ENCODE results near the gene S100A10.
A peak's percentile ranks its signal among the peaks of the same experiment; 100 is the strongest.

Gene S100A10

DNA sequence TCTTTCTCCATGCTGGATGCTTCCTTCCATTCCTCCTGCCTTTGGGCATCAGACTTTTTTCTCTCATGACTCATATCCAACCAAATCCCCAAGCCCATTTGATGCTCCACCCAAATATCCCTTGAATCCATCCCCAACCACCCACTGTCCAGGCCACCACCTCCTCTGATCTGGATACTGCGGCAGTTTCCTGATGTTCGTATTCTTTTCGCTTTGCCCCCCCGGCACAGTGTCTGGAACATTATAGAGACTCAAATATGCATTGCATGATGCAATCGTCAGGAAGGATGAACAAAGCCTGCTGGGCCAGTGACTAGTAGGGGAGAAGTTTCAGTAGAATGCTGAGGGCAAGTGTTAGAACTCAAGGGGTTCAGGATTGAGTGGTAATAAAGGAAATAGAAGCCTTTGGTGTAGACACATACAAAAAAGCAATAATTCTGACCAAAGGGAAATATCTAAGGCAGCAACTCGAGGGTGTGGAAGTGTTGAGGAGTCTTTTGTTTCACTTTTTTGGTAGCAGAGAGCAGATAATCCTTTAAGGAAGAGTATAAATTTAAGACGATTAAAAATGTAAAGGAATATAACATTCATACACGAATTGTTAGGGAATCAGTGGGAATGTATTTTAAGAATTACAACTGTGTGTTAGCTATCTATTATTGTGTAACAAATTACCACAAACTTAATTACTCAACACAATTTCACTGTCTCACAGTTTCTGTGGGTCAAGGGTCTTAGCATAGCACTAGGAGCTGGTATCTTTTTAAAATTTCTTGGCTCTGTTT, 35.7 kb upstream of the S100A10 start:
- Histone ChIP-seq H3K27ac (replicated peaks) (peak overlapping the region; percentile 36), H3K4me3 (replicated peaks; ENCODE audit: insufficient read depth, low read length) (no peak overlapping the region), H3K27me3 (ENCODE audit: insufficient read depth, poor library complexity, severe bottlenecking) (no peaks in the 10 kb centered on the region)
- TF ChIP-seq GABPA (IDR thresholded peaks at IDR 0.05; ENCODE audit: low read depth) (no peak), POLR2AphosphoS5 (IDR thresholded peaks at IDR 0.05; ENCODE audit: low read depth) (no peak), CTCF (IDR thresholded peaks at IDR 0.05; ENCODE audit: insufficient read depth, low read length) (no peak), SPI1 (IDR thresholded peaks at IDR 0.05; ENCODE audit: borderline replicate concordance, low read depth) (no peak)
- TF ChIP-seq, protein P1, sequence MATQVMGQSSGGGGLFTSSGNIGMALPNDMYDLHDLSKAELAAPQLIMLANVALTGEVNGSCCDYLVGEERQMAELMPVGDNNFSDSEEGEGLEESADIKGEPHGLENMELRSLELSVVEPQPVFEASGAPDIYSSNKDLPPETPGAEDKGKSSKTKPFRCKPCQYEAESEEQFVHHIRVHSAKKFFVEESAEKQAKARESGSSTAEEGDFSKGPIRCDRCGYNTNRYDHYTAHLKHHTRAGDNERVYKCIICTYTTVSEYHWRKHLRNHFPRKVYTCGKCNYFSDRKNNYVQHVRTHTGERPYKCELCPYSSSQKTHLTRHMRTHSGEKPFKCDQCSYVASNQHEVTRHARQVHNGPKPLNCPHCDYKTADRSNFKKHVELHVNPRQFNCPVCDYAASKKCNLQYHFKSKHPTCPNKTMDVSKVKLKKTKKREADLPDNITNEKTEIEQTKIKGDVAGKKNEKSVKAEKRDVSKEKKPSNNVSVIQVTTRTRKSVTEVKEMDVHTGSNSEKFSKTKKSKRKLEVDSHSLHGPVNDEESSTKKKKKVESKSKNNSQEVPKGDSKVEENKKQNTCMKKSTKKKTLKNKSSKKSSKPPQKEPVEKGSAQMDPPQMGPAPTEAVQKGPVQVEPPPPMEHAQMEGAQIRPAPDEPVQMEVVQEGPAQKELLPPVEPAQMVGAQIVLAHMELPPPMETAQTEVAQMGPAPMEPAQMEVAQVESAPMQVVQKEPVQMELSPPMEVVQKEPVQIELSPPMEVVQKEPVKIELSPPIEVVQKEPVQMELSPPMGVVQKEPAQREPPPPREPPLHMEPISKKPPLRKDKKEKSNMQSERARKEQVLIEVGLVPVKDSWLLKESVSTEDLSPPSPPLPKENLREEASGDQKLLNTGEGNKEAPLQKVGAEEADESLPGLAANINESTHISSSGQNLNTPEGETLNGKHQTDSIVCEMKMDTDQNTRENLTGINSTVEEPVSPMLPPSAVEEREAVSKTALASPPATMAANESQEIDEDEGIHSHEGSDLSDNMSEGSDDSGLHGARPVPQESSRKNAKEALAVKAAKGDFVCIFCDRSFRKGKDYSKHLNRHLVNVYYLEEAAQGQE (IDR thresholded peaks at IDR 0.05; ENCODE audit: insufficient replicate concordance, low read depth) = no peak
- DNase-seq (ENCODE audit: low read depth in 1 of 2, low spot score in 1 of 2) = peak in 1 of 2 experiments; percentile 49

DNA sequence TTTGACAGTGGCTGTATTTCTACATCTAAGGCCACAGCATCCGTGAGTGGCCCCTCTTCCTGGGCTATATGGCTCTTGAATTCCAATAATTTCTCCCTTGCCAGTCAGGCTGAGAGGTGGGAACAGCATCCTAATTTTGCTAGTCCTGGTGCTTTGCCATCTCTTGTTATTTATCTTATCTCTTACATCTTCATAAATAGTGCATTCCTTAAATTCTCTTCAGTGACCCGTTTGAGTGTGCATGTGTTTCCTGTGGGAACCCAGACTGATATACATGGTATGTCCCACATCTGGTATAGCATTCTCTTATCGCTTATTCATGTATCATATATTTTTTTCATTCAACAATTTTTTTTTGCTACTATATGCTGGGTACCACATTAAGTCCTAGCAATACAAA, 33.2 kb upstream of the S100A10 start:
- TF ChIP-seq, protein P1 (IDR thresholded peaks at IDR 0.05; ENCODE audit: insufficient replicate concordance, low read depth) = no peak
- DNase-seq (ENCODE audit: low read depth in 1 of 2, low spot score in 1 of 2) = no peak
- H3K27me3 ChIP-seq (ENCODE audit: insufficient read depth, poor library complexity, severe bottlenecking) = no peaks in the 10 kb centered on the region
- H3K4me3 ChIP-seq (replicated peaks; ENCODE audit: insufficient read depth, low read length) = no peak overlapping the region
- no peak overlapping the region for H3K27ac ChIP-seq (replicated peaks)

DNA sequence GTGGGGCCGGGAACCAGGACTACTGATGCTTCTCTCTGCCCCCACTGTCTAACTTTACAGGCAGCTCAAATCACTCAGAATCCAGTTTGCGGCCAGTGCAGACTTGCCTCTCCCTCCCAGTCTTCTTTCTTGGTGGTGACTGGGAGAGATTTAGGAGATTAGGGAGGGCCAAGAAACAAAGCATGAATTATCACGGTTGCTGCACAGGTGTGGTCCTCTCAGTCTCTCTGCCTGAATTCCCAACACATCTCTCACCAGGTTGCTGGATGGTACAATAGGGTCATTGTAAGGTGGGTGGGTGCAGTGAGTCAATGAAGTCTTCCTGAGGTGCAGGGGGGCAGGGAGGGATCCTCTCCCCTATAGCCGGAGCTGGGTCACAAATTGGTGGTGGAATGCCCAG, 30.6 kb upstream of the S100A10 start:
- Histone ChIP-seq H3K4me3 (replicated peaks; ENCODE audit: insufficient read depth, low read length) (no peak overlapping the region), H3K27me3 (ENCODE audit: insufficient read depth, poor library complexity, severe bottlenecking) (no peaks in the 10 kb centered on the region), H3K27ac (replicated peaks) (no peak overlapping the region)
- TF ChIP-seq CTCF (IDR thresholded peaks at IDR 0.05; ENCODE audit: insufficient read depth, low read length) = no peak
- no peak for TF ChIP-seq POLR2AphosphoS5 (IDR thresholded peaks at IDR 0.05; ENCODE audit: low read depth)
- TF ChIP-seq, protein P1 (IDR thresholded peaks at IDR 0.05; ENCODE audit: insufficient replicate concordance, low read depth) = no peak
- no peak for TF ChIP-seq SPI1 (IDR thresholded peaks at IDR 0.05; ENCODE audit: borderline replicate concordance, low read depth)
- TF ChIP-seq GABPA (IDR thresholded peaks at IDR 0.05; ENCODE audit: low read depth) = no peak
- DNase-seq (ENCODE audit: low read depth in 1 of 2, low spot score in 1 of 2) = no peak
